Muscle layer of duodenum (tissue), 2 donors: ENCODE data around the gene TNFSF12.

Source experiments
- H3K27ac ChIP-seq: one replicate; pipeline ENCODE4 v1.7.0; 2013; ENCODE audit warnings: mild to moderate bottlenecking, low read length
- H3K27me3 ChIP-seq: one replicate; pipeline ENCODE4 v1.7.0; 2013; ENCODE audit warnings: low read depth, mild to moderate bottlenecking, control low read depth, low read length
- H3K36me3 ChIP-seq, 2 donors: one replicate each; pipeline ENCODE4 v1.7.0; 2013; ENCODE audit warnings: low read length in 2 of 2, control low read depth in 1 of 2, mild to moderate bottlenecking in 1 of 2; ENCODE audit not compliant: insufficient read depth in 2 of 2, control insufficient read depth in 1 of 2
- H3K4me1 ChIP-seq, 2 donors: one replicate each; pipeline ENCODE4 v1.7.0; 2013; ENCODE audit warnings: low read length in 2 of 2, mild to moderate bottlenecking in 2 of 2, control low read depth in 1 of 2, moderate library complexity in 1 of 2; ENCODE audit not compliant: insufficient read depth in 2 of 2, control insufficient read depth in 1 of 2
- H3K4me3 ChIP-seq, 2 donors: one replicate each; pipeline ENCODE4 v1.7.0; 2013; ENCODE audit warnings: low read length in 2 of 2, low read depth in 1 of 2, mild to moderate bottlenecking in 1 of 2
- H3K9me3 ChIP-seq, 2 donors: one replicate each; pipeline ENCODE4 v1.7.0; 2013; ENCODE audit warnings: low read length in 2 of 2, control low read depth in 1 of 2, mild to moderate bottlenecking in 1 of 2; ENCODE audit not compliant: control insufficient read depth in 1 of 2
- donor health status: healthy.

The TNFSF12 gene

GRCh38 chr17:7573324-7574080 is 24.6 kb downstream of the TNFSF12 start:
- Histone ChIP-seq H3K4me3 (peak overlapping the region; percentile 74 to 86), H3K27ac (peak overlapping the region; percentile 95), H3K4me1 (peaks cover 10 to 37% of the 10 kb centered on the region in 2 donors), H3K9me3 (no peaks in the 10 kb centered on the region), H3K27me3 (no peaks in the 10 kb centered on the region), H3K36me3 (peaks cover 60 to 72% of the 10 kb centered on the region in 2 donors)

DNA sequence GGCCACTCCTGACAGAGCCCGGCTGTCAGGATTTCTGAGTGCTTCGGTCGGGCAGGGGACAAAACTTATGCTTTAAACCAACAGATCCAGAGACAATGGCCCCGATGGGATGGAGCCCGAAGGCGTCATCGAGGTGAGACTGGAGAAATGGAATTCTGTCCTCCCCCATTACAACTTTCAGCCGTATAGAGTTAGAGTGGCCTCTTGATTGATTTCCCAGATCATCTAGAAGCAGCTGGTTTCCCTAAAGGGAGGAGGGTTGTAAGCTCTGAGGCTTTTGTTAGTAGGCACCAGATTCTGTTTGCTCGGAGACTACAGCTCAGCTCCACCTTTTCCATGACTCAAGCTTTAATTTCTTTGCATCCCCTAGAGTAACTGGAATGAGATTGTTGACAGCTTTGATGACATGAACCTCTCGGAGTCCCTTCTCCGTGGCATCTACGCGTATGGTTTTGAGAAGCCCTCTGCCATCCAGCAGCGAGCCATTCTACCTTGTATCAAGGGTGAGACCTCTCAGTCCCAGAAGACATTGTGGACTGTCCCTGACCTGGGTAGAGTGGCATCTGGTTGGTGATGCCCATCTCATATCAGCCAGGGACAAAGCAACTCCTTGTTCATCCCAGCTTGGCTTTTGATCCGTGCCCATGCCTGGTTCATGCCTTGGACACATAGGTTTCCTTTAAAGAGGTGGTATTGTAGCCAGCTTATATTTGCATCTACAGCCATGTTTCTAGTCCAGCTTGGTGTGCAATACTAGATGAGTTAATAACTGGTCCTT is 25.5 kb downstream of the TNFSF12 start:
- Histone ChIP-seq H3K4me3 (peak overlapping the region; percentile 74 to 86), H3K9me3 (no peaks in the 10 kb centered on the region), H3K27me3 (no peaks in the 10 kb centered on the region), H3K36me3 (peaks cover 60 to 75% of the 10 kb centered on the region in 2 donors), H3K4me1 (peaks cover 19 to 40% of the 10 kb centered on the region in 2 donors), H3K27ac (peak overlapping the region; percentile 95)

DNA sequence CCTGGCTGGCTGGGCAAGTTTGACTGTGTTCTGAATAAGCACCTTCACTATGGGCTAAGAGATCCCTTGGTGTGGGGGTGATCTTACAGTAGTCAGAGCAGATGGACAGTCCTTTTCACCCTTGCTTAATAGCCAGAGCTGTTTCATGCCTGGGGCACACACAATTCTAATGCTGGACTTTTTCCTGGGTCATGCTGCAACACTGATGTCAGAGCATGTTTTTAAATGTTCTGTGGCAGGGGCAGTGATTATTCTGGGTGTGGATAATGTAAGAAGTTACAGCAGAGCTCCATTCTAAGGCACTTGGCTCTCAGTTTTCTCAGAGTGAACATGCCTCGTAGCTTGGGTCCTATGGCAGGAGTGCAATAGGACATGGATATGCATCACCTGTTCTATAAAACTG is 26.6 kb downstream of the TNFSF12 start:
- Histone ChIP-seq H3K4me1 (peaks cover 19 to 48% of the 10 kb centered on the region in 2 donors), H3K9me3 (no peaks in the 10 kb centered on the region), H3K36me3 (peaks cover 48 to 67% of the 10 kb centered on the region in 2 donors), H3K27ac (peak overlapping the region; percentile 7), H3K27me3 (no peaks in the 10 kb centered on the region), H3K4me3 (peak overlapping the region in 1 of 2 donors; percentile 86)

GRCh38 chr17:7575959-7576358 is 27.1 kb downstream of the TNFSF12 start:
- Histone ChIP-seq H3K4me1 (peaks cover 19 to 53% of the 10 kb centered on the region in 2 donors), H3K27me3 (no peaks in the 10 kb centered on the region), H3K36me3 (peaks cover 44 to 62% of the 10 kb centered on the region in 2 donors), H3K27ac (no peak overlapping the region), H3K4me3 (no peak overlapping the region), H3K9me3 (no peaks in the 10 kb centered on the region)

DNA sequence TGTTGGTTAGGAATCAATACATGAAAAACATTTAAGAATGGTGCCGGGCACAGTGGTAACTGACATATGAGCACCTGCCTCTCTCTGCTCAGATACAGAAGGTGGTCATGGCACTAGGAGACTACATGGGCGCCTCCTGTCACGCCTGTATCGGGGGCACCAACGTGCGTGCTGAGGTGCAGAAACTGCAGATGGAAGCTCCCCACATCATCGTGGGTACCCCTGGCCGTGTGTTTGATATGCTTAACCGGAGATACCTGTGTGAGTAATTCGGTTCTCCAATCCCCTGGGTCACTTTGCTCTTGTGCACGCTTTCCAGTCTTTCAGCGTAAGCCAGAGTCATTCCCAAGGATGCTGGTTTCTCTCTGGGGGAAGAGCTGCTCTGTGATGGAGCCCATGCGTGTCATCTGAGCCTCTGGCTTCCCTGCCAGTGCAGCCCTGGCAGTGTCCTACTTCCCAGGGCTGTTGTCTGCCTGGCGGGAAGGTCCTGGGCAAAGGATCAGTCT is 27.6 kb downstream of the TNFSF12 start:
- H3K27me3 ChIP-seq, result no peaks in the 10 kb centered on the region
- H3K9me3 ChIP-seq, result no peaks in the 10 kb centered on the region
- peaks cover 19 to 58% of the 10 kb centered on the region in 2 donors for H3K4me1 ChIP-seq
- no peak overlapping the region for H3K4me3 ChIP-seq
- no peak overlapping the region for H3K27ac ChIP-seq
- H3K36me3 ChIP-seq, result peaks cover 41 to 57% of the 10 kb centered on the region in 2 donors

DNA sequence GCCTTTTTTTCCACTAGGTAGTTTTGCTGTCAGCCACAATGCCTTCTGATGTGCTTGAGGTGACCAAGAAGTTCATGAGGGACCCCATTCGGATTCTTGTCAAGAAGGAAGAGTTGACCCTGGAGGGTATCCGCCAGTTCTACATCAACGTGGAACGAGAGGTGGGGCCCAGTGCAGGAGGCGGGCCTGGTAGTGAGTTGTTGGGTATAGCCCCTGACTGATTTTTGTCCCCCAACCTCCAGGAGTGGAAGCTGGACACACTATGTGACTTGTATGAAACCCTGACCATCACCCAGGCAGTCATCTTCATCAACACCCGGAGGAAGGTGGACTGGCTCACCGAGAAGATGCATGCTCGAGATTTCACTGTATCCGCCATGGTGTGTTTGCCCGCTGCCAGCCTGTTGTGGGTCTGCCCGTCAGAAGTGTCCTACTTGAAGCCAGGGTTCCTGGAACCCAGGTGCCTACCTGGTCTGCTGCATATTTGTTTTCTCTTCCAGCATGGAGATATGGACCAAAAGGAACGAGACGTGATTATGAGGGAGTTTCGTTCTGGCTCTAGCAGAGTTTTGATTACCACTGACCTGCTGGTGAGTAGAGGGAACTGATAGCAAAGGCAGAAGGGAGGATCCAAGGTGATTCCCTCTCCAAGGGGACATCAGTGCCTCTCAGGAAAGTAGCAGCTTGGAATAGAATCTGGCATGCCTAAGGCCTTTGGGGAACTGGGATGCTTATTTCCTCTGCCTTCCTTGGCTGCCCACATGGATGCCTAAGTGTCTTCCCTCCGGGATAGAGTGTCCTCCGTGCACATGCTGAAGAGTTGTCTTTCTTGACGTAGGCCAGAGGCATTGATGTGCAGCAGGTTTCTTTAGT is 28.7 kb downstream of the TNFSF12 start:
- Histone ChIP-seq H3K4me1 (peaks cover 22 to 64% of the 10 kb centered on the region in 2 donors), H3K36me3 (peaks cover 41 to 56% of the 10 kb centered on the region in 2 donors), H3K27me3 (no peaks in the 10 kb centered on the region), H3K9me3 (no peaks in the 10 kb centered on the region), H3K4me3 (no peak overlapping the region), H3K27ac (no peak overlapping the region)

GRCh38 chr17:7579001-7579833 is 30.4 kb downstream of the TNFSF12 start, which contains the start of gene CD68:
Gene CD68 (plus strand): TSS chr17:7579638. CDS start chr17:7579678, 40 bp downstream.
- peak within 1 kb of the TSS; percentile 49 to 67 for H3K4me3 ChIP-seq
- peak within 1 kb of the TSS; percentile 95 for H3K27ac ChIP-seq
- H3K27me3 ChIP-seq, result no peaks in the 10 kb centered on the region
- no peaks in the 10 kb centered on the region for H3K9me3 ChIP-seq
- H3K4me1 ChIP-seq, result peaks cover 20 to 68% of the 10 kb centered on the region in 2 donors
- peaks cover 38 to 50% of the 10 kb centered on the region in 2 donors for H3K36me3 ChIP-seq

GRCh38 chr17:7579834-7580603 is 31.2 kb downstream of the TNFSF12 start:
- Histone ChIP-seq H3K4me1 (peaks cover 12 to 68% of the 10 kb centered on the region in 2 donors), H3K36me3 (peaks cover 30 to 42% of the 10 kb centered on the region in 2 donors), H3K4me3 (peak overlapping the region; percentile 49 to 67), H3K27ac (peak overlapping the region; percentile 95), H3K9me3 (no peaks in the 10 kb centered on the region), H3K27me3 (no peaks in the 10 kb centered on the region)

DNA sequence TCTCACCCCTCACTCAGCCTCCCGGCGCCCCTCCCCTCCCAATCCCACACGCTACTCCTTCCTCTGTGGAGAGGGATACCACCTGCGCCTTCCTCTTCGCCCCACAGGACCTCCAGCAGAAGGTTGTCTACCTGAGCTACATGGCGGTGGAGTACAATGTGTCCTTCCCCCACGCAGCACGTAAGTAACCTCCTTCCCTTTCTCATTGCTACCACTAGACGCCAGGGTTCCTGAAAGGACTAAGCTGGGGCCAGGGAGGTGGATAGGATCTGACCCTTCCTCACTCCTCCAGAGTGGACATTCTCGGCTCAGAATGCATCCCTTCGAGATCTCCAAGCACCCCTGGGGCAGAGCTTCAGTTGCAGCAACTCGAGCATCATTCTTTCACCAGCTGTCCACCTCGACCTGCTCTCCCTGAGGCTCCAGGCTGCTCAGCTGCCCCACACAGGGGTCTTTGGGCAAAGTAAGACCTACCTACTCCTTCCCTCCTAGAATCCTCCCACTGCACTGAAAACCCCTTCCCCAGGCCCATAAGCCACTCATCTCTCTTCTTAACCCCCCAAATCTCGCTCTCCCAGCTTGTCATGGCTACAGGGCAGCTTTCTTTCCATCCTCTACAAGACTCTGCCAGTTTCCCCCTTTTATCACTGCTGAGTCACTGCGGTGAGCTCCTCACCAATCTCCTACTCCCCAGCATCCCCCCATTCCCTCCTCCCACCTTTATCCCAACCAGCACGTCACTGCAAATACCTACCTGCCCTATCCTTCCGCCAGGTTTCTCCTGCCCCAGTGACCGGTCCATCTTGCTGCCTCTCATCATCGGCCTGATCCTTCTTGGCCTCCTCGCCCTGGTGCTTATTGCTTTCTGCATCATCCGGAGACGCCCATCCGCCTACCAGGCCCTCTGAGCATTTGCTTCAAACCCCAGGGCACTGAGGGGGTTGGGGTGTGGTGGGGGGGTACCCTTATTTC is 32.0 kb downstream of the TNFSF12 start:
- Histone ChIP-seq H3K27me3 (no peaks in the 10 kb centered on the region), H3K36me3 (peaks cover 23 to 34% of the 10 kb centered on the region in 2 donors), H3K4me1 (peaks cover 11 to 65% of the 10 kb centered on the region in 2 donors), H3K27ac (peak overlapping the region; percentile 95), H3K4me3 (peak overlapping the region; percentile 49 to 67), H3K9me3 (no peaks in the 10 kb centered on the region)
